SK-N-SH (cell line): ENCODE data around the gene CHAT. TPM values are rescaled to one million over a fixed set of nuclear protein-coding genes. Genes with fewer than 3 reads are reported as not detected.

Experiments
- CTCF ChIA-PET: fragments of 300-600, 350-600 bp; formaldehyde crosslinking; extraction: SDS; loops from one replicate; lab custom pipeline; 2021; lab: Yijun Ruan, JAX
- POLR2A ChIA-PET: fragments of 350-600 bp; sonication (Branson Sonifier 250); formaldehyde crosslinking; extraction: SDS; loops from one replicate; lab custom pipeline; 2020; ENCODE audit warnings: antibody characterized with exemption, inconsistent platforms; lab: Yijun Ruan, JAX
- DNase-seq: peaks from one replicate; pipeline ENCODE4 v3.0.0; 2012
- H2AFZ ChIP-seq: fragments of 200-600 bp; sonication (generic); 2 replicates; pipeline ENCODE4 v1.8.1; 2016; ENCODE audit warnings: antibody characterized with exemption, mild to moderate bottlenecking, low read depth
- H3F3A ChIP-seq: fragments of 200-600 bp; sonication (generic); replicated peaks from 2 replicates; pipeline ENCODE3; 2016; ENCODE audit warnings: antibody characterized with exemption, mild to moderate bottlenecking; ENCODE audit not compliant: insufficient read depth
- H3K27ac ChIP-seq, 2 experiments: fragments of 200-500 bp in 1 of 2; fragments of 200-600 bp in 1 of 2; sonication (Bioruptor generic) in 1 of 2; sonication (generic), shearing (Covaris generic) in 1 of 2; 2 replicates each; pipeline versions ENCODE4 v1.5.1 to v1.6.1; 2014 to 2016; ENCODE audit warnings: low read depth in 2 of 2, inconsistent platforms in 1 of 2, low read length in 1 of 2, mild to moderate bottlenecking in 1 of 2, mixed read lengths in 1 of 2
- H3K27me3 ChIP-seq: fragments of 200-600 bp; sonication (generic), shearing (Covaris generic); 2 replicates; pipeline ENCODE4 v1.6.1; 2016; ENCODE audit warnings: mixed run types; ENCODE audit not compliant: insufficient read depth
- H3K36me3 ChIP-seq, 2 experiments: fragments of 200-500 bp in 1 of 2; fragments of 200-600 bp in 1 of 2; sonication (Bioruptor generic) in 1 of 2; sonication (generic) in 1 of 2; replicated peaks in 1 of 2; 2 replicates each; pipeline versions ENCODE3 to v1.5.1; 2014 to 2016; ENCODE audit warnings: low read length in 1 of 2, mild to moderate bottlenecking in 1 of 2; ENCODE audit not compliant: insufficient read depth in 2 of 2, control insufficient read depth in 1 of 2
- H3K4me1 ChIP-seq, 2 experiments: fragments of 200-500 bp in 1 of 2; fragments of 200-600 bp in 1 of 2; sonication (Bioruptor generic) in 1 of 2; sonication (generic), shearing (Covaris generic) in 1 of 2; 2 replicates each; pipeline versions ENCODE4 v1.5.1 to v1.6.1; 2014 to 2016; ENCODE audit warnings: low read depth in 1 of 2, low read length in 1 of 2, mixed run types in 1 of 2; ENCODE audit not compliant: insufficient read depth in 2 of 2, control insufficient read depth in 1 of 2
- H3K4me2 ChIP-seq: fragments of 200-600 bp; sonication (generic), shearing (Covaris generic); 2 replicates; pipeline ENCODE4 v1.6.1; 2017; ENCODE audit warnings: mixed run types
- H3K4me3 ChIP-seq, 2 experiments: fragments of 200-500 bp in 1 of 2; fragments of 200-600 bp in 1 of 2; sonication (Bioruptor generic) in 1 of 2; sonication (generic), shearing (Covaris generic) in 1 of 2; 2 replicates each; pipeline versions ENCODE4 v1.5.1 to v1.8.1; 2014 to 2016; ENCODE audit warnings: low read depth in 2 of 2, inconsistent platforms in 1 of 2, low read length in 1 of 2, mild to moderate bottlenecking in 1 of 2, mixed read lengths in 1 of 2, moderate library complexity in 1 of 2
- H3K79me2 ChIP-seq: fragments of 200-600 bp; sonication (generic); 2 replicates; pipeline ENCODE4 v1.8.1; 2017; ENCODE audit warnings: mild to moderate bottlenecking; ENCODE audit not compliant: insufficient read depth
- H3K9ac ChIP-seq: fragments of 200-600 bp; sonication (generic); 2 replicates; pipeline ENCODE4 v1.6.1; 2017; ENCODE audit warnings: mixed run types
- H3K9me2 ChIP-seq: fragments of 200-600 bp; sonication (generic); 2 replicates; pipeline ENCODE4 v1.6.1; 2017; ENCODE audit warnings: mixed run types
- H3K9me3 ChIP-seq: fragments of 200-600 bp; sonication (generic); 2 replicates; pipeline ENCODE4 v1.6.1; 2017; ENCODE audit warnings: mixed run types, mild to moderate bottlenecking, moderate library complexity
- H4K20me1 ChIP-seq: fragments of 200-600 bp; sonication (generic); 2 replicates; pipeline ENCODE4 v1.6.1; 2017; ENCODE audit warnings: mild to moderate bottlenecking, mixed run types; ENCODE audit not compliant: insufficient read depth
- CHD2 ChIP-seq: fragments of 150-350 bp; IDR thresholded peaks from 2 replicates; pipeline ENCODE4 v1.6.1; 2018; ENCODE audit warnings: low read length; ENCODE audit not compliant: partially characterized antibody
- ELF1 ChIP-seq: IDR thresholded peaks from 2 replicates; pipeline ENCODE4 v1.4.0; 2012
- EP300 ChIP-seq, 2 experiments: IDR thresholded peaks; 2 replicates each; pipeline versions ENCODE4 v1.4.0 to v1.6.1; 2012; ENCODE audit warnings: borderline replicate concordance in 1 of 2, low read depth in 1 of 2, low read length in 1 of 2
- FOSL2 ChIP-seq: IDR thresholded peaks from 2 replicates; pipeline ENCODE4 v1.4.0; 2012; ENCODE audit warnings: low read depth, mild to moderate bottlenecking, moderate library complexity, borderline replicate concordance
- GATA2 ChIP-seq: sonication (generic); formaldehyde crosslinking; IDR thresholded peaks from 2 replicates; pipeline ENCODE4 v1.5.0; 2020; ENCODE audit warnings: mild to moderate bottlenecking, missing genetic modification reagents
- MAX ChIP-seq: IDR thresholded peaks from 2 replicates; pipeline ENCODE4 v1.4.0; 2012; ENCODE audit warnings: low read depth
- MXI1 ChIP-seq: IDR thresholded peaks from 2 replicates; pipeline ENCODE4 v1.6.1; 2012; ENCODE audit warnings: mild to moderate bottlenecking, low read depth, low read length, improper control_type of control experiment
- RCOR1 ChIP-seq: fragments of 150-350 bp; IDR thresholded peaks from 2 replicates; pipeline ENCODE4 v1.6.1; 2017; ENCODE audit warnings: antibody characterized with exemption, low read length
- RFX5 ChIP-seq: IDR thresholded peaks from 2 replicates; pipeline ENCODE4 v1.6.1; 2012; ENCODE audit warnings: mild to moderate bottlenecking, improper control_type of control experiment, low read length
- SIN3A ChIP-seq: IDR thresholded peaks from 2 replicates; pipeline ENCODE4 v1.6.1; 2012; ENCODE audit warnings: low read depth, mild to moderate bottlenecking, low read length, moderate library complexity, borderline replicate concordance
- SMC3 ChIP-seq: IDR thresholded peaks from 2 replicates; pipeline ENCODE4 v1.6.1; 2012; ENCODE audit warnings: low read depth, low read length, improper control_type of control experiment
- TEAD4 ChIP-seq: IDR thresholded peaks from 2 replicates; pipeline ENCODE4 v1.4.0; 2012; ENCODE audit warnings: mild to moderate bottlenecking, borderline replicate concordance; ENCODE audit not compliant: insufficient read depth
- USF2 ChIP-seq: fragments of 150-350 bp; IDR thresholded peaks from 2 replicates; pipeline ENCODE4 v1.6.1; 2017; ENCODE audit warnings: antibody characterized with exemption, low read length, low read depth, borderline replicate concordance
- ZBTB33 ChIP-seq: IDR thresholded peaks from 2 replicates; pipeline ENCODE4 v1.4.0; 2012; ENCODE audit warnings: low read depth, borderline replicate concordance
- WGBS: methylation state at CpG from one replicate; pipeline ENCODE4 v1.1.6; 2017; ENCODE audit warnings: low lambda C conversion rate; 5-methylcytosine and 5-hydroxymethylcytosine counted together
- polyA plus RNA-seq, 3 experiments: library from polyadenylated mRNA; depleted of rRNA; stranded (reverse); fragments of >200 nt; gene quantifications; 2 replicates each; pipeline ENCODE4 v1.2.3, GENCODE V29; 2012

Gene CHAT
- polyA plus RNA-seq, 1 of the 3 experiments (the other 2 are of a cell fraction), result not detected

- CTCF ChIA-PET, result interaction anchor here (1.8 kb wide), 1 partner anchor 27 kb away, joined by 5 read pairs; no protein-coding TSS in a partner anchor
- Histone ChIP-seq H3K9me3 (no peaks in the 10 kb centered on the region), H3K9me2 (no peaks in the 10 kb centered on the region), H3K36me3 (no peaks in the 10 kb centered on the region), H3K27ac (no peak overlapping the region), H3F3A (no peaks in the 10 kb centered on the region), H3K9ac (no peak overlapping the region), H3K4me3 (no peak overlapping the region), H3K79me2 (no peaks in the 10 kb centered on the region), H3K27me3 (no peaks in the 10 kb centered on the region), H3K4me1 (peaks cover 0 to 5% of the 10 kb centered on the region in 2 experiments; a peak in 2 of 4 replicates), H3K4me2 (no peak overlapping the region), H4K20me1 (no peaks in the 10 kb centered on the region), H2AFZ (no peak overlapping the region)
- 62% methylated on average over 1 of the region's 1 CpG for WGBS
- DNase-seq, result no peak
- POLR2A ChIA-PET, result no interaction called here
- no peak for TF ChIP-seq ZBTB33
- TF ChIP-seq SIN3A, result no peak
- TF ChIP-seq ELF1, result no peak
- no peak for TF ChIP-seq RFX5
- TF ChIP-seq USF2, result no peak
- no peak for TF ChIP-seq TEAD4
- TF ChIP-seq RCOR1, result no peak
These were observed 46.0 kb upstream of the CHAT start for GRCh38 chr10:49567810-49568209.

GRCh38 chr10:49568235-49568634 is 45.6 kb upstream of the CHAT start:
- ChIA-PET CTCF (interaction anchor here (1.1 to 1.8 kb wide), 3 partner anchors 25 to 56 kb away, joined by 3 to 5 read pairs (median 3); no protein-coding TSS in a partner anchor), POLR2A (no interaction called here)
- no peak overlapping the region for H3K4me2 ChIP-seq

More at GRCh38 chr10:49568235-49568634, 45.6 kb upstream of the CHAT start:
- H3K9ac ChIP-seq, result no peak overlapping the region
- no peak for TF ChIP-seq MXI1
- no peak for TF ChIP-seq CHD2
- no peak for TF ChIP-seq GATA2 (CRISPR knock-in tag)
- TF ChIP-seq SMC3, result no peak
- TF ChIP-seq EP300 (IDR thresholded peaks at IDR 0.05; ENCODE audit: borderline replicate concordance in 1 of 2, low read depth in 1 of 2, low read length in 1 of 2), result no peak
- no peak for TF ChIP-seq ELF1
- no peak for TF ChIP-seq FOSL2
- TF ChIP-seq MAX, result no peak
- H3K36me3 ChIP-seq, result no peaks in the 10 kb centered on the region
- H3K27me3 ChIP-seq, result no peaks in the 10 kb centered on the region
- no peak overlapping the region for H3K27ac ChIP-seq
- no peaks in the 10 kb centered on the region for H3K9me3 ChIP-seq
- H3K9me2 ChIP-seq, result no peaks in the 10 kb centered on the region
- no peak overlapping the region for H3K4me3 ChIP-seq
- H3K79me2 ChIP-seq, result no peaks in the 10 kb centered on the region
- peaks cover 0 to 5% of the 10 kb centered on the region in 2 experiments; a peak in 2 of 4 replicates for H3K4me1 ChIP-seq
- H2AFZ ChIP-seq, result no peak overlapping the region
- DNase-seq, result no peak
- H4K20me1 ChIP-seq, result no peaks in the 10 kb centered on the region
- WGBS, result 49% methylated on average over 2 of the region's 2 CpGs
- H3F3A ChIP-seq, result no peaks in the 10 kb centered on the region
